ENCODE measurements around the gene ZNF641. TPM values are rescaled to one million over a fixed set of nuclear protein-coding genes. Genes with fewer than 3 reads are reported as not detected.

The ZNF641 gene
- total and polyA plus RNA-seq, 2 of the 13 experiments (the other 11 are each of a cell fraction or from before 2014, with no cell fraction given): 4.4 to 6.6 TPM

- Histone ChIP-seq H3K27ac (ENCODE audit: extremely low read length, insufficient read depth, low read length) (no peak overlapping the region), H3K9me3 (ENCODE audit: low read length) (no peaks in the 10 kb centered on the region), H3K4me3 (replicated peaks in 1 of 3; ENCODE audit: insufficient read depth in 1 of 3, low read depth in 2 of 3, low read length in 3 of 3) (no peak overlapping the region), H3K4me1 (ENCODE audit: insufficient read depth, low read length) (no peaks in the 10 kb centered on the region), H3K36me3 (replicated peaks in 1 of 2; ENCODE audit: control insufficient read depth in 1 of 2, insufficient read depth in 2 of 2, low read length in 2 of 2) (no peaks in the 10 kb centered on the region), H4K20me1 (ENCODE audit: insufficient read depth, low read length) (no peaks in the 10 kb centered on the region), H3K4me2 (ENCODE audit: low read depth, low read length) (no peak overlapping the region), H3K27me3 (ENCODE audit: control insufficient read depth in 1 of 2, insufficient read depth in 2 of 2, low read length in 2 of 2) (peaks cover 0 to 3% of the 10 kb centered on the region in 2 experiments; a peak in 1 of 5 replicates), H3K79me2 (ENCODE audit: insufficient read depth, low read length) (no peaks in the 10 kb centered on the region), H2AFZ (ENCODE audit: low read length) (no peak overlapping the region), H3K9ac (ENCODE audit: insufficient read depth, low read depth, low read length) (no peak overlapping the region)
- ATAC-seq (no peak), DNase-seq (ENCODE audit: low spot score) (no peak), FAIRE-seq (no peak)
- in situ Hi-C loops (cut with HindIII; ENCODE audit: extremely low pct_ligation_motif_present, low pct_unique_long_range_greater_than_20kb) (no loop called here), intact Hi-C loops (cut with micrococcal nuclease; ENCODE audit: unreplicated experiment) (no loop called here)
- CTCF ChIA-PET (ENCODE audit: low intra/inter-chr PET ratio, low total read pairs): no interaction called here
- WGBS (ENCODE audit: low lambda C conversion rate): 3% methylated on average over 2 of the region's 2 CpGs
- POLR2A ChIA-PET: no interaction called here
- no peak for TF ChIP-seq ATF4 (CRISPR knock-in tag; IDR thresholded peaks at IDR 0.05)
- no TSS peak for BruUV-seq (replicated peaks)
Observed at GRCh38 chr12:48366131-48366530, 15.4 kb upstream of the ZNF641 start.

GRCh38 chr12:48361664-48362339 lies 11.1 kb upstream of the ZNF641 start:
- Histone ChIP-seq H3K27me3 (ENCODE audit: control insufficient read depth in 1 of 2, insufficient read depth in 2 of 2, low read length in 2 of 2) (peaks cover 0 to 3% of the 10 kb centered on the region in 2 experiments; a peak in 1 of 5 replicates), H3K4me3 (replicated peaks in 1 of 3; ENCODE audit: insufficient read depth in 1 of 3, low read depth in 2 of 3, low read length in 3 of 3) (no peak overlapping the region), H3K36me3 (replicated peaks in 1 of 2; ENCODE audit: control insufficient read depth in 1 of 2, insufficient read depth in 2 of 2, low read length in 2 of 2) (no peaks in the 10 kb centered on the region), H3K9ac (ENCODE audit: insufficient read depth, low read depth, low read length) (no peak overlapping the region), H3K4me1 (ENCODE audit: insufficient read depth, low read length) (peaks cover 23% of the 10 kb centered on the region), H3K4me2 (ENCODE audit: low read depth, low read length) (no peak overlapping the region), H3K79me2 (ENCODE audit: insufficient read depth, low read length) (no peaks in the 10 kb centered on the region), H2AFZ (ENCODE audit: low read length) (no peak overlapping the region), H3K27ac (ENCODE audit: extremely low read length, insufficient read depth, low read length) (no peak overlapping the region), H3K9me3 (ENCODE audit: low read length) (no peaks in the 10 kb centered on the region), H4K20me1 (ENCODE audit: insufficient read depth, low read length) (no peaks in the 10 kb centered on the region)
- in situ Hi-C loops (cut with HindIII; ENCODE audit: extremely low pct_ligation_motif_present, low pct_unique_long_range_greater_than_20kb): no loop called here
- ChIA-PET CTCF (ENCODE audit: low intra/inter-chr PET ratio, low total read pairs) (no interaction called here), POLR2A (no interaction called here)
- ATAC-seq (no peak), DNase-seq (ENCODE audit: low spot score) (no peak), FAIRE-seq (no peak)
- TF ChIP-seq HMG20B (CRISPR knock-in tag; conservative IDR thresholded peaks at IDR 0.05): no peak
- TF ChIP-seq CHD2 (IDR thresholded peaks at IDR 0.05; ENCODE audit: low read depth, low read length): no peak
- TF ChIP-seq TOPORS (CRISPR knock-in tag; IDR thresholded peaks at IDR 0.05): no peak
- no peak for TF ChIP-seq TCF7 (IDR thresholded peaks at IDR 0.05; ENCODE audit: low read depth)
- no peak for TF ChIP-seq ZNF761 (CRISPR knock-in tag; conservative IDR thresholded peaks at IDR 0.05)
- TF ChIP-seq ZIK1 (CRISPR knock-in tag; IDR thresholded peaks at IDR 0.05; ENCODE audit: borderline replicate concordance, low read depth): no peak
- TF ChIP-seq ATF7 (IDR thresholded peaks at IDR 0.05): no peak
- no peak for TF ChIP-seq ATF7 (CRISPR knock-in tag; IDR thresholded peaks at IDR 0.05)
- TF ChIP-seq ZBTB21 (CRISPR knock-in tag; IDR thresholded peaks at IDR 0.05): no peak
- no peak for TF ChIP-seq GPBP1L1 (CRISPR knock-in tag; IDR thresholded peaks at IDR 0.05)
- TF ChIP-seq PTBP1 (IDR thresholded peaks at IDR 0.05; ENCODE audit: low read depth, low read length, poor library complexity, severe bottlenecking): no peak
- no peak for TF ChIP-seq ATAD3A (CRISPR knock-in tag; IDR thresholded peaks at IDR 0.05)
- TF ChIP-seq GRHL1 (CRISPR knock-in tag; conservative IDR thresholded peaks at IDR 0.05): no peak
- intact Hi-C loops (cut with micrococcal nuclease; ENCODE audit: unreplicated experiment): no loop called here
- BruUV-seq (replicated peaks): no TSS peak
- WGBS (ENCODE audit: low lambda C conversion rate): 36% methylated on average over 2 of the region's 2 CpGs

Data from HepG2 (cell line).